ENCODE data around the gene TIGD3.

Gene TIGD3

DNA sequence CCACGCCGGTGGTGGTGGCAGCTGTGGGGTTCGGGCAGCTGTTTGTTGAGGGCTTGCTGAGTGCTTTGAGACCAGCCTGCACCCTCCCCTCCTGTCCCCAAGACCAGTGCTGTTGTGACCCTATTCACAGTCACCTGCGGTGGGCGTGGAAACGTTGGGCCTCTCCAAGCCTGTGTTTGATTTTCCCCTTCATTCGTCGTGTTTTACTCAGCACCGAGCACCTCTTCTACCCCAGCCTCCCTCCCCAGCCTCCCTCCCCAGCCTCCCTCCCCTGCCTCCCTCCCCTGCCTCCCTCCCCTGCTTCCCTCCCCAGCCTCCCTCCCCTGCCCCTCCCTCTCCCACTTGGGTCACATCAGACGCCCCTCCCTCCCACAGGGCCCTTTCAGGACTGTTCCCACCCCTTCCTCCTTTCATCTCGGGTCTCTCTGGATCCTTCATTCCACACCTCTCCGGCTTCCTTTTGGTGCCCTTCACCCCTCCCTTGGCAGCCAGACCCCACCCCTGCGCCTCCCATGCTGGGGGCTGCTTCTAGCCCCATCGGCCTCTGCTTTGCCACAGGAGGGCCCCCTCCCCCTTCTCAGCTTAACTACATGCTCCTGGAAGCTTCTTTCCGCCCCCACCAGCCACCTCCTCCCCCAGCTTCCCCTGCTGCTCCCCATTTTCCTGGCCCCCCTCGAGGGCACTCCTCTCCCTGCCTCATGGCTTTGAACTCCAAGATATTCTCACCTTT lies 46.7 kb downstream of the TIGD3 start:
- no peak overlapping the region for H3K4me3 ChIP-seq (ENCODE audit: low read length)
- H3K4me1 ChIP-seq (ENCODE audit: low read length) = no peaks in the 10 kb centered on the region
- no peaks in the 10 kb centered on the region for H3K9me2 ChIP-seq (replicated peaks; ENCODE audit: insufficient read depth, low read length)
- H3K9me3 ChIP-seq (replicated peaks; ENCODE audit: insufficient read depth, low read length) = no peaks in the 10 kb centered on the region
- H3F3A ChIP-seq (ENCODE audit: insufficient read depth, low read length) = no peaks in the 10 kb centered on the region
- no peak overlapping the region for H3K4me2 ChIP-seq (ENCODE audit: low read depth, low read length)
- H3K36me3 ChIP-seq (replicated peaks; ENCODE audit: insufficient read depth, low read length) = no peaks in the 10 kb centered on the region
- H3K79me2 ChIP-seq (ENCODE audit: low read length) = no peaks in the 10 kb centered on the region; the same call in 1 of the 2 replicates
- H2AFZ ChIP-seq (ENCODE audit: low read length) = no peak overlapping the region
- TF ChIP-seq EZH2phosphoT487 (IDR thresholded peaks at IDR 0.05; ENCODE audit: low read length) (no peak), EZH2 (optimal IDR thresholded peaks at IDR 0.05; ENCODE audit: low read depth, low read length) (no peak), CTCF (IDR thresholded peaks at IDR 0.05; ENCODE audit: low read length) (no peak)
- H4K20me1 ChIP-seq (ENCODE audit: insufficient read depth, low read length) = no peaks in the 10 kb centered on the region
- no peak overlapping the region for H3K9ac ChIP-seq (ENCODE audit: low read length)
- DNase-seq = no peak
- no peak overlapping the region for H3K27ac ChIP-seq (ENCODE audit: low read length)
- H3K27me3 ChIP-seq (replicated peaks; ENCODE audit: insufficient read depth, low read length) = no peaks in the 10 kb centered on the region

- H3K27ac ChIP-seq (ENCODE audit: low read length) = no peak overlapping the region
- H3K79me2 ChIP-seq (ENCODE audit: low read length) = no peaks in the 10 kb centered on the region
- no peaks in the 10 kb centered on the region for H4K20me1 ChIP-seq (ENCODE audit: insufficient read depth, low read length)
- H3K4me3 ChIP-seq (ENCODE audit: low read length) = no peak overlapping the region
- H3K4me2 ChIP-seq (ENCODE audit: low read depth, low read length) = no peak overlapping the region
- TF ChIP-seq CTCF (IDR thresholded peaks at IDR 0.05; ENCODE audit: low read length) (no peak), EZH2 (optimal IDR thresholded peaks at IDR 0.05; ENCODE audit: low read depth, low read length) (no peak), EZH2phosphoT487 (IDR thresholded peaks at IDR 0.05; ENCODE audit: low read length) (no peak)
- H3K4me1 ChIP-seq (ENCODE audit: low read length) = no peaks in the 10 kb centered on the region
- no peaks in the 10 kb centered on the region for H3K9me3 ChIP-seq (replicated peaks; ENCODE audit: insufficient read depth, low read length)
- no peak overlapping the region for H3K9ac ChIP-seq (ENCODE audit: low read length)
- no peak for DNase-seq
- H3K36me3 ChIP-seq (replicated peaks; ENCODE audit: insufficient read depth, low read length) = no peaks in the 10 kb centered on the region
- no peak overlapping the region for H2AFZ ChIP-seq (ENCODE audit: low read length)
- no peaks in the 10 kb centered on the region for H3K9me2 ChIP-seq (replicated peaks; ENCODE audit: insufficient read depth, low read length)
- H3K27me3 ChIP-seq (replicated peaks; ENCODE audit: insufficient read depth, low read length) = no peaks in the 10 kb centered on the region
- no peaks in the 10 kb centered on the region for H3F3A ChIP-seq (ENCODE audit: insufficient read depth, low read length)
Observed at GRCh38 chr11:65401803-65402248, 47.3 kb downstream of the TIGD3 start.

DNA sequence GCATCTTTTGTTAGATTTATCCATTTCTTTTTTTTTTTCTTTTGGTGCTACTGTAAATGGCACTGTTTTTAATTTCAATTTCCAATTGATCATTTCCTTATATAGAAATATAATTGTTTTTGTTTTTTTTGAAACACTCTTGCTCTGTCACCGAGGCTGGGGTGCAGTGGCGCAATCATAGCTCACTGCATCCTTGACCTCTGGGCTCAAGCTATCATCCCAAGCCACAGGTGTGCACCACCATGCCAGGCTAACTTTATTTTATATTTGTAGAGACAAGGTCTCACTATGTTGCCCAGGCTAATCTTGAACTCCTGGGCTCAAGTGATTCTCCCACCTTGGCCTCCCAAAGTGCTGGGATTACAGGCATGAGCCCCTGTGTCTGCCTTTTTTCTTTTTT lies 48.2 kb downstream of the TIGD3 start:
- H3K27me3 ChIP-seq (replicated peaks; ENCODE audit: insufficient read depth, low read length) = no peaks in the 10 kb centered on the region
- H2AFZ ChIP-seq (ENCODE audit: low read length) = no peak overlapping the region
- H3K4me1 ChIP-seq (ENCODE audit: low read length) = no peaks in the 10 kb centered on the region
- TF ChIP-seq EZH2 (optimal IDR thresholded peaks at IDR 0.05; ENCODE audit: low read depth, low read length) = no peak
- TF ChIP-seq EZH2phosphoT487 (IDR thresholded peaks at IDR 0.05; ENCODE audit: low read length) = no peak
- no peak for TF ChIP-seq CTCF (IDR thresholded peaks at IDR 0.05; ENCODE audit: low read length)
- no peak for DNase-seq
- H3K4me2 ChIP-seq (ENCODE audit: low read depth, low read length) = no peak overlapping the region
- no peak overlapping the region for H3K4me3 ChIP-seq (ENCODE audit: low read length)
- H3K9me3 ChIP-seq (replicated peaks; ENCODE audit: insufficient read depth, low read length) = no peaks in the 10 kb centered on the region
- H3K9ac ChIP-seq (ENCODE audit: low read length) = no peak overlapping the region
- H3K9me2 ChIP-seq (replicated peaks; ENCODE audit: insufficient read depth, low read length) = no peaks in the 10 kb centered on the region
- H3K79me2 ChIP-seq (ENCODE audit: low read length) = no peaks in the 10 kb centered on the region
- H4K20me1 ChIP-seq (ENCODE audit: insufficient read depth, low read length) = no peaks in the 10 kb centered on the region
- no peak overlapping the region for H3K27ac ChIP-seq (ENCODE audit: low read length)
- H3K36me3 ChIP-seq (replicated peaks; ENCODE audit: insufficient read depth, low read length) = no peaks in the 10 kb centered on the region
- H3F3A ChIP-seq (ENCODE audit: insufficient read depth, low read length) = no peaks in the 10 kb centered on the region

All from MM.1S (cell line).